GM13976 (cell line): ENCODE results near the gene OBP2A.

Experiments used
- DNase-seq: peaks from one replicate; pipeline ENCODE4 v3.0.0; 2012; ENCODE audit warnings: low spot score
- CTCF ChIP-seq: IDR thresholded peaks from 2 replicates; pipeline ENCODE4 v1.5.1; 2012; ENCODE audit warnings: borderline replicate concordance, mild to moderate bottlenecking; ENCODE audit not compliant: insufficient read depth; ENCODE audit errors: extremely low read depth, missing control alignments, control extremely low read depth
- in situ Hi-C: fragments of 300-500 bp; cut with MboI; formaldehyde crosslinking; loops from one replicate; pipeline ENCODE4 v1.12.0; 2022; ENCODE audit warnings: low sequenced_read_pairs, mixed read lengths, inconsistent platforms; ENCODE audit not compliant: unreplicated experiment

The OBP2A gene

GRCh38 chr9:135552698-135553171, 6.8 kb downstream of the OBP2A start:
- no peak for TF ChIP-seq CTCF
- no peak for DNase-seq
- in situ Hi-C loops, result no loop called here

DNA sequence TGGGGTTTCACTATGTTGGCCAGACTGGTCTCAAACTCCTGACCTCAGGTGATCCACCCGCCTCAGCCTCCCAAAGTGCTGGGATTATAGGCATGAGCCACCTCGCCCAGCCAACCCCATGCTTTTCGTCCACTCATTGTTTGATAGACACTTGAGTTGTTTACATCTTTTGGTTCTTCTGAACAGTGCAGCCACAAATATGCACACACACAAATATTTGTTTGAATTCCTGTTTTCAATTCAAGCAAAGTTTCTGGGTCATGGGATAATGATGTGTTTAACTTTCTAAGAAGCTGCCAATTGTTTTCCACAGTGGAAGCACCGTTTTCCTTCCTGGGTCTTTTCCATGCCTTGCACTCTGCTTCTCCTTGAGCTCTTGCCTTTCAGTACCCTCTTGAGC, 8.8 kb downstream of the OBP2A start:
- in situ Hi-C loops, result no loop called here
- TF ChIP-seq CTCF, result no peak
- DNase-seq, result no peak

DNA sequence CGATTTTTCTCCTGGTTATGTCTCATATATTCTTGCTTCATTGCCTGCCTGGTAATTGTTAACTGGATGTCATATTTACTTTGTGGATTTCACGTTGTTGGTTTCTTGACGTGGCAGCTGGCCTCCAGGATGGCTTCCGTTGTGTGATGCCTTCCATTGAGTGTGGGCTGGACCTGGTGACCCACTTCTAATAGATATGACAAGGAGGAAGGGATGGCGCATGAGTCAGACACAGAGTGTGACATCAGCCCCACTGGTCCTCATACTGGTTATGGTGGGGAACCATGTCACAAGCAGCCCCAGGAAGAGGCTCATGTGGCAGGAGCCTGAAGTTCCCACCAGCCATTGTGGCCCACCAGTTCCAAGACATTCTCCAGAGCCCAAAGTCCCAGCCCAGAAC, 9.3 kb downstream of the OBP2A start:
- in situ Hi-C loops, result no loop called here
- DNase-seq, result no peak

GRCh38 chr9:135555910-135556309, 10.0 kb downstream of the OBP2A start:
- no peak for DNase-seq
- TF ChIP-seq CTCF, result no peak
- in situ Hi-C loops, result no loop called here

More for the DNA sequence above, 9.3 kb downstream of the OBP2A start:
- no peak for TF ChIP-seq CTCF

- DNase-seq, result no peak
- in situ Hi-C loops, result no loop called here
Measured at GRCh38 chr9:135559606-135560005, 13.7 kb downstream of the OBP2A start.

DNA sequence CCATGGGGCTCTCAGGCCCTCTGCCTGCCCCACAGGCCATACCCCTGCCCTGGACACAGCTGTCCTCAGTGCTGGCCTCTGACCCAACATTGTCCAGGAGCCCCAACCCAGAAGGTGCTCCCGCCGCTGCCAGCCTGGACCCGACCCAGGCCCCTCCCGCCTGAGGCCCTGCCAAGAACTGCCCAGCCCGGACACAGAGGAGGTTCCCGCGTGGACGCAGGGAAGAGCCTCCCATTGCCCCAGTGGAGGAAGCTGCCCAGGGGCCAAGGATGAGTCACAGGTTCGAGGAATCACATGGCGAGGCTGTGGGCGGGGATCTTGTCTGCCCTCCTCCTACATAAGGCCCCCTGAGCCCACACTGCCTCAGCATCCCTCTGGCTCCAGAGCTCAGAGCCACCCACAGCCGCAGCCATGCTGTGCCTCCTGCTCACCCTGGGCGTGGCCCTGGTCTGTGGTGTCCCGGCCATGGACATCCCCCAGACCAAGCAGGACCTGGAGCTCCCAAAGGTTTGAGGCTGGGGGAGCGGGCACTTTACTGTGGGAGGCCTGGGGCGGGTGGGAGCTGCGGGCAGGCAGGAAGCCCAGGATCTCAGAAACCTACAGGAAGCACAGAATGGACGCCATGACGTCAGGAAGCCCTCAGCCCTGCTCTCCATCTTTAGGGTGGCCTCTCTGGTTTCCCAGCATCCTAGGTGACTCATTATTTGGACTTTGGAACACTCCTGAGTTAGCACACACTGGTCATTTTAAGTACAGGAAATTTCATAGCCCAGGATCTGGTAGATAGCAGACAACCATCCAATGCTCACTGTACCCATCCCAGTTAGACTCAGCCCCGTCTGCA, 15.7 kb downstream of the OBP2A start, which contains the start of gene PAEP:
TSS of gene PAEP (plus strand) at position 366 of the 844 bp plus-strand sequence.
- no peak for DNase-seq
- TF ChIP-seq CTCF, result no peak
- in situ Hi-C loops, result no loop called here

More at GRCh38 chr9:135559606-135560005, 13.7 kb downstream of the OBP2A start:
- no peak for TF ChIP-seq CTCF

- in situ Hi-C loops, result no loop called here
- no peak for DNase-seq
- no peak for TF ChIP-seq CTCF
Measured at GRCh38 chr9:135562235-135562745, 16.4 kb downstream of the OBP2A start.
